GM21576 (cell line): Measurements from ENCODE around the gene ZNF836.
"Not testable (repeated sequence)": the region's sequence is repeated elsewhere in the genome, so short reads cannot be mapped to it uniquely, and the experiment has no call there.

ENCODE experiments used
- ATAC-seq: cut with Tn5 transposase; IDR thresholded peaks from one replicate; pipeline ENCODE4 v1.9.1; 2021; ENCODE audit warnings: mild to moderate bottlenecking, moderate library complexity; ENCODE audit not compliant: unreplicated experiment

Gene ZNF836

DNA sequence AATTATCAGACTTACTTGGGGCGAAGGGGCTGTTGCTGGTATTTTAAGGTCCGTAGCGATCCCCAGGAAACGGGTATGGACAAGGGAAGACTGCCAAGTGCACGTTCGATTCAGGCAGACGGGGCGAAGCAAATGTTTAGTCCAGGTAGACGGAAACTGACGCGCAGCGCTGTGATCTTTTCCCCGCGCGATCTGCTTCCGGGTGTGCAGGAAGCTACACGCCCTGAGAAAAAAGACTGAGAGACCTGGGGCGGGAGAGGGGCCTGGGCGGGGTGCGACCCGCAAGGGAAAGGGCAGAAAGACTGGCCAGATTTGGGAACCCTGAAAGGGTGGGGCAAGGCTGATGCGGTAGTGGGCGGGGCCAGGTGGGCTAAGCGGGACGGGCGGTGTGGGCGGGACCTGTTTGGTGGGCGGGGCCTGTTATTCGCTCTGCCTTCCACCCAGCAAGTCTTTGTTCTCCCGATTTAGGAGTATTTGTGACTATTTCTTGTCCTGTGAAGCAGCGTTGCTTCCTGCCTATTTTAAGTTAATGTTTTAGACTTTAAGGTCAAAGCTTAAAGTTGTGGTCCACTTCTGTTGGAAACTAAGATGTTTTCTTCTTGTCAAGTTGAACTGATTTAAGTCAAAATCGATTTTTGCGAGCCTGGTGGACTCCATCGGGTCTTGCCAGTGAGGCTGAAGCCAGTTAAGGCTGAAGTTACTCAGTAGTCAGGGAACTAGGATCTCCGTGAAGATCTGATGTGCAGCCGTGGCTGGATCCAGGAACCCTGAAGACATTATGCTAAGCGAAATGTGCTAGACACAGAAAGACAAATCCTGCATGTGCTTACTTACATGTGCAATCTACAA lies at the start of gene ZNF836:
TSS of gene ZNF836 (minus strand) at position 301 of the 849 bp plus-strand sequence. CDS start 3,549 bp downstream, outside the sequence.
- ATAC-seq, result no peak

DNA sequence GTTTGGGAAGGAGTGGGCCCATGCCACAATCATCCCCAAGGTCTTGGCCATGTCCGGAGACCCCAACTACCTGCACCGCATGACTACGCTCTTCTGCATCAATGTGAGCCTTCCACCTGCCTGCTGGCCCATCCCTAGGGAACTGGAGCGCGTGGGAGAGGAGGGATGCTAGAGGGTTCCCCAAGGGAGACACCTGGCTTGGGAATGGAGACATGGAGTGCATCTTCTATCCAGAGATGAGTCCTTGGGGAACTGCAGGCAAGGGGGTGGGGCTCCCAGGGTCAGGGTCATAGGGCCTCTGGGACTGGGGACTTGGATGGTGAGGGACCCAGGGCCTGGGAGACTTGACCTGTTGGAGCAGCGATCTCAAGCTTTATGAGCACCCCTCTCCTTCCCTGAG lies 49.6 kb upstream of the ZNF836 start:
- no peak for ATAC-seq

DNA sequence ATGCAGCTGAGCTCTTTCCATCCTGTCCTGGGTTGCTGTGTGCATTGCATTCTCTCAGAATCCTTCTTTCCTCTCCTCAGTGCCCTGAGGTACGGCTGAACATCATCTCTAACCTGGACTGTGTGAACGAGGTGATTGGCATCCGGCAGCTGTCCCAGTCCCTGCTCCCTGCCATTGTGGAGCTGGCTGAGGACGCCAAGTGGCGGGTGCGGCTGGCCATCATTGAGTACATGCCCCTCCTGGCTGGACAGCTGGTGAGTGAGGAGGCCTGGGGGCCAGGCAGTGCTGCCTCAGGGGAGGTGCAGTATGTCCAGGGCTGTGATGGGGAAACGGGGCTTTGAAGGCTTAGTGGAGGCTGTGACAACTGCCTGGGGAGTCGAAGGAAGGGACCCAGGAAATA lies 48.2 kb upstream of the ZNF836 start:
- ATAC-seq, result no peak

DNA sequence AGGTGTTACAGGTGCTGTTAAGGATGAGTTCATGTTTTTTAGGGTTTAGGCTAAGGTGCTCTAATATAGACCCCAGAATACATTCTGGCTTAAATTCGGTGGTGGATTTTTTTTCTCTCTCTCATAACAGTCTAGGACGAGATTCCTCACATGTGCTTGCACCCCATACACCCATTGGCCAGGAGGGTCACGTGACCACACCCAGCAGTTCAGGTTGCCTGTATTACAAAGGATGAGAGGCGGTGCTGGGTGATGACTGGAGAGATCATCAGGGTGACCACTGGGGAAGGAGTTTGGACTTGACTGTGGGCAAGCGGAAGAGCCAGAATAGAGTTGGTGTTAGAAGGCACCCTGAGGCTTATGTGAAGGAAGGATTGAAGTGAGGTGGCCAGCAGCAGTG lies 46.2 kb upstream of the ZNF836 start:
- ATAC-seq, result no peak

- no peak for ATAC-seq
These were observed 45.0 kb upstream of the ZNF836 start for GRCh38 chr19:52216401-52216800.

DNA sequence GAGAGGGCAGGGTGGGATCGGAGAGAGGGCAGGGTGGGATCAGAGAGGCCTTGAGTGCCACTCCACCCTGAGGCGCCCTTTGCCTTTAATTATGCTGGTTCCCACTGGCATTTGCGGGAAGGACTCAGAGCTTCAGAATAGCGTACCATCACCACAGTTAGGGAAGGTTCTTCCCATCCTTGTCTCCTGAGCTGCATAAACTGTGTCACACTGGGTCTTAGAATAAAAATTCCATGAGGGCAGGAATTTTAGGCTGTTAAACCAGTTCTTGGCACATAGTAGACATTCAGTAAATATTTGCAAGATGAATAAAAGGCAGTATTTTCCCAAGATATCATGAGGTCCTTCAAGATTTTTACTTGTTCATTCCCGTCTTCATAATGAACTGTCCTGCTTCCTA lies 42.8 kb upstream of the ZNF836 start:
- ATAC-seq, result no peak

DNA sequence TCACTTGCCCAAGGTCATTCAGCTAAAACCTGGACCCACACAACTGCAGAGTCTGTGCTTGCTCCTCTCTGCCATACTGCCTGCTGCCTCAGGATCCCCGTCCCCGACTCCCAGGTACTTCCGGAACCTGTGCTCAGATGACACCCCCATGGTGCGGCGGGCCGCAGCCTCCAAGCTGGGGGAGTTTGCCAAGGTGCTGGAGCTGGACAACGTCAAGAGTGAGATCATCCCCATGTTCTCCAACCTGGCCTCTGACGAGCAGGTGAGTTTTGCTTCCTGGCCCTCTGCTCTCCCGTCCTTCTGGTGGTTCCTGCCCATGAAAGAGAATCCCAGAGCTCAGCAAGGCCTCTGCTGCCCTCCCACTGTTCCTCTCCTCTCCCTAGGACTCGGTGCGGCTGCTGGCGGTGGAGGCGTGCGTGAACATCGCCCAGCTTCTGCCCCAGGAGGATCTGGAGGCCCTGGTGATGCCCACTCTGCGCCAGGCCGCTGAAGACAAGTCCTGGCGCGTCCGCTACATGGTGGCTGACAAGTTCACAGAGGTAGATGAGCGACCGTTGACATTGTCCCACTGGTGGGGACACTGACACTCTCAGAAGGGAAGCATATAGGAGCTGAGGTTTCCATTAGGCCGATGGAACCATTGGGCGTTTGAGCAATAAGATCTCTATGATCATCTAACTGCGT lies 41.3 kb upstream of the ZNF836 start:
- no peak for ATAC-seq

GRCh38 chr19:52211926-52212571 lies 40.6 kb upstream of the ZNF836 start:
- ATAC-seq, result no peak

DNA sequence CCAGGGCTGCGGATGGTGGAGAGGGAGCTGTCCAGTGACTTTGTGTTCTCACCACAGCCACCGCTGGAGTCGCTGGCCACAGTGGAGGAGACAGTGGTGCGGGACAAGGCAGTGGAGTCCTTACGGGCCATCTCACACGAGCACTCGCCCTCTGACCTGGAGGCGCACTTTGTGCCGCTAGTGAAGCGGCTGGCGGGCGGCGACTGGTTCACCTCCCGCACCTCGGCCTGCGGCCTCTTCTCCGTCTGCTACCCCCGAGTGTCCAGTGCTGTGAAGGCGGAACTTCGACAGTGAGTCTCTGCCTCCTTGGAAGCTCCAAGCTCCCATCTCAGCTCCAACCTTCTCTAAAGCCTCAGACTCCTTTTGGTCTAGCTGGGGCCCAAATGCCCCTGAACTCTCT lies 39.8 kb upstream of the ZNF836 start:
- ATAC-seq, result no peak

DNA sequence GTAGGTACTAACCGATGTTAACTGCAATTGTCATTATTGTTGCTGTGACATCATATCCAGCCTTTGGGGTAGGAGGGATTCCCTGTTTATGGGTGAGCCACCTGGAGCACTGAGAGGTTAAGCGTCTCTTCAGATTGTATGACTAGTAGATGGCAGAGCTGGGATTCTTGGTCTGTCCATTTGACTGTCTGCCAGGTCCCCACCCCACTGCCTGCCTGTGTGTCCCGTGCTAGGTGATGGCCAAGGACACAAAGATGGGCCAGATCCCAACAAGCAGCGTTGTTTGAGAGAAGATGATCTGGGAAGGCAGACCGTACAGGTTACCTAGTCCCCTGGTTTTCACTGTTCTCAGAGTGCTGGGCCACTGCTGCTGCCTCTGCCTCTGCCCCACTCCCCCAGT lies 35.1 kb upstream of the ZNF836 start:
- ATAC-seq, result no peak

DNA sequence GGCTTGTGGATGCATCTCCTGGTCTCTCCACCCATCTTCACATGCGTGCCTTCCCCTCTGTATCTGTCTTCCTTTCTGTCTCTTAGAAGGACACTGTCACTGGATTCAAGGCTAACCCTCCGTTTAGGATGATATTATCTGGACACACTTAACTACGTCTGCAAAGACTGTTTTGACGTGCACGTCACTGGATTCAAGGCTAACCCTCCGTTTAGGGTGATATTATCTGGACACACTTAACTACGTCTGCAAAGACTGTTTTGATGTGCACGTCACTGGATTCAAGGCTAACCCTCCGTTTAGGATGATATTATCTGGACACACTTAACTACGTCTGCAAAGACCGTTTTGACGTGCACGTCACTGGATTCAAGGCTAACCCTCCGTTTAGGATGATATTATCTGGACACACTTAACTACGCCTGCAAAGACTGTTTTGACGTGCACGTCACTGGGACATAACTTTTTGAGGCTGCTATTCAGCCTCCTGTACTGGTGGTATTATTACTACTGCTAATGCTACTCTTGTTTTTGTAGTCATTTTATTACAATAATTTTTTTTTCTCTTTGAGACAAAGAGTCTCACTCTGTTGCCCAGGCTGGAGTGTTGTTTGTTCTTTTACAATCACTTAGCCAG lies 29.5 kb upstream of the ZNF836 start:
- not testable (repeated sequence) for ATAC-seq

GRCh38 chr19:52200044-52200443 lies 28.6 kb upstream of the ZNF836 start:
- ATAC-seq, result no peak

DNA sequence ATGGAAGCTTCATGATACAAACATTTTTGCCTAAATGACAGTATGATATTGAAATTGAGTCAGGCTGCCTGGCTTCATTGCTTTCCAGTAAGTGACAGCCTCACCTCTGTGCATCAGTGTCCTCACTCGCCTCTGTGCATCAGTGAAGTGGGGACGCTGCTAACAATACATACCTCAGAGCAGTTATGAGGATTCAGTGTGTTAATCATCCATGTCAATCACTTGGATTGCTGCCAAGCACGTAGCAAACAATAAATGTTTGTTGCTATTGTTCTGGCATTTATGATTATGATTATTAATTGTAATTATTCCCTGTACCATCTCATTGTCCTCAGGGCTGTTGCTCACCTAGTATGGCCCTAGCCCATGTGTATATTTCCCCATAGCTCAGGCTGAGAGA lies 27.3 kb upstream of the ZNF836 start:
- no peak for ATAC-seq

DNA sequence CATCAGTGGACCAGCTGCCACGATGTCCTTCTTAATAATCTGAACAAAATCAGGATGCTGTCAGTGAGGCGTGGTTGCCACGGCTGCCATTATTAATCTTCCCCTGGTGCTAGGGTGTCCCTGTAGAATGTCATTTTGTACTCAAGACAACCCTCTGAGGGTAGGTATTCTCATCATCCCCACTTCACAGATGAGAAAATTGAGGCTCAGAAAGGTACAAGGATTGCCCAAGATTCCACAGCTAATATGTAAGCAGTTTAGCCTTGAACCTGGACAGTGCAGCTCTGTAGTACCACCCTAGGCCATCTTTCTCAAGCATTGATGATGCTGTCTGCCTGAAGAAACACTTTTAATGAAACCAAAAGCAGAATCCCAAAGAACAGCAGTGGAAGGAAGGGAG lies 26.5 kb upstream of the ZNF836 start:
- ATAC-seq, result no peak

DNA sequence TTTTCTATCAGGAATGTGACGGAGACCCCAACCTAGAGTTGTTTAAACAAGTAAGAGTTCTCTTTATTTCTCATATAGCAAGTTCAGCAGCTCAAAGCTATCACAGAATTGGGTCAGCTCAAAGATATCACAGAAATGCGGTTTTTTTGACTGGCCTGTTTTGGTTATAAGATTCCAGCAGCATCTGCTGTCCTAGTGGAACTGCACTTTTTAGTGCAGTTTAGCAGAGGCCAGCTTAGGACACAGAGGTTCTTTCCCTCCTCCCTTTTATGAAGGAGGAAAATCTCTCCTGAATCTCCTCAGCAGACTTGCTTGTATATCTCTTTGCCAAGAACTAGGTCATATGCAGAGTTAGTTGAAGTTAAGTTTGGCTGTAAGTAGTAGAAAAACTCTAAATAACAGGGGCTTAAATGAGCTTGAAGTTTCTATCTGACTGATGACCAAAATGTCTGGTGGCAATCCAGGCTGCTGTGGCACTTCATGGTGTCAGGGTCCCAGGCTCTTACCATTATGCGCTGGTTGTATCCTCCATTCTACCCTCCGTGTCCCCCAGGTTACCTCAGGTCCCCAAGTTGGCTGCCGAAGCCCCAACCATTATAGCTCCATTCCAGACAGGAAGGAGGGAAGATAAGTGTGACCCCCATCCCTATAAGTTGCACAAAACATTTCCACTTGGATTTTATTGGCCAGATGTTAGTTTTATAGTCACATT lies 25.0 kb upstream of the ZNF836 start:
- no peak for ATAC-seq

- ATAC-seq, result no peak
These were observed 20.5 kb upstream of the ZNF836 start for GRCh38 chr19:52191951-52192350.

DNA sequence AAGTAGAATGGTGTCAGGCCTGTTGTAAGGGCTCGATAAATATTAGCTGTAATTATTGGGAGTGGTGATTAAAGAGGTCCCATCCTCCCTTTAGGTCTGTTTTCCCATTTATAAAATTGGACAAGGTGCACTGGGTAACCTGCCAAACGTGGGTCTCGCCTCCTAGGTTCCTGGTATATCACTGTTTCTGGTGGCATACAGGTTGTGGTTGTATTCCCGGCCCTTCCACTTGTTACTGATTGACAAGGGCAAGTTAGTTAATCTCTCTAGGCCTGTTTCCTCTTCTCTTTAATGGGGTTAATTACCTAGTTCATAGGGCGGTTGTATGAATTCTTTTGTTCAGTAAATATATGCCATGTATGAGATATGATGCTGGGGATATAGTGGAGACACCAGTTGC lies 20.0 kb upstream of the ZNF836 start:
- ATAC-seq, result no peak

- no peak for ATAC-seq
These were observed 19.3 kb upstream of the ZNF836 start for GRCh38 chr19:52190487-52191293.

DNA sequence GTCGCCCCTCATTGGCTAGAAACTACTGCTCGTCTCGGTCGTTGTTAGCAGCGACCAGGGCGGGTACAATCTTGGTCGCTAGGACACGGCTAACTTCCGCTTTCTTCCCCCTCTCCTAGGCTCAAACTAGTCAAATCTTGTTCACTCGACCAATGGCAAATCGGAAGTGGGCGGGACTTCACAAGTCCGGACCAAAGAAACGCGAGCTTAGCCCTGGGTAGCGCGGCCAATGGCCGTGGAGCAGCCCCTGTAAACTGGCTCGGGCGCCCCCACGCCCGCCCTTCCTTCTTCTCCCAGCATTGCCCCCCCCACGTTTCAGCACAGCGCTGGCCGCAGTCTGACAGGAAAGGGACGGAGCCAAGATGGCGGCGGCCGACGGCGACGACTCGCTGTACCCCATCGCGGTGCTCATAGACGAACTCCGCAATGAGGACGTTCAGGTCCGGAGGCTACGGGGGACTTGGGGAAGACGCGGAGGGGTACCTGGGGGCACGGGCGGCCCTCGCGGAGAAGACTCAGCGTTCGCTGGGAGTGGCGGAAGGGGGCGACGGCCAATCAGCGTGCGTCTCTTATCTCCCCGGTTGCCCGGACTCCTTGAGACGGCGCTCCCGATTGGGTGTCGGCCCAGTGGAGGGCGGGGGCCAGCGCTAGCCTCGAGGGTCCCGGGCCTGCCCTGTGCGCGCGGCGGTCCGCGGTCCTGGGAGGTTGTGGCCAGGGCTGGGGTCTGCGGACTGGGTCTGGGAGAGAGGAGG lies 18.5 kb upstream of the ZNF836 start, which contains the start of gene PPP2R1A:
TSS of gene PPP2R1A (plus strand) at position 318 of the 752 bp plus-strand sequence. CDS start at position 363, 45 bp downstream.
- ATAC-seq, result peak; percentile 92
